Measurements from ENCODE around the gene RPLP1. TPM values are rescaled to one million over a fixed set of nuclear protein-coding genes. Genes with fewer than 3 reads are reported as not detected.

RPLP1 gene
- total RNA-seq, 3 donors from 2014 or later (not counting 1 experiment from before 2014, with no cell fraction given): 895 to 1,167 (median 974) TPM

DNA sequence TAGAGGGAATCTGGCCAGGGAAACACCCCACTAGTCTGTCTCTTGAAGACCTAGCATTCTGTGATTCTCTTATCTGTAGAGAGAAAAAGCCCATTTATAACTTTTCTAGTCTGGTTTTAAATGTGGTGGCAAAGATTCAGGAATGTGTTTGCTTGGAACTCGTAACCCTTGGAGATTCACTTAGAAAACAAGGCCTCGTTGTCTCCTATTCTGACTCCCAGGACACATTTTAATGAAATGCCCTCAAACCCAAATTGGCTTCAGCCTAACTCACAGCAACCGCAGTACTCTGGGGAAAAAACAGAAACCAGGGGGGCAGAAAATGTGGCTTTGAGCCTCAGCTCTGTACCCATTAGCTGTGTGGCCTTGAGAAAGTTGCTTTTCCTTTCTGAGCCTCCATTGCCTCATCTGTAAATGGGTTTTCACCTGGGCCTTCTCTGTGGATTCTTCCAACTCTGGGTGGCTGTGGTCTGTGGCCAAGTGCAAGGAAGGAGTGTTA, 36.5 kb downstream of the RPLP1 start:
- Histone ChIP-seq H3K4me1 (ENCODE audit: control insufficient read depth, insufficient read depth, low read length) (peaks cover 38% of the 10 kb centered on the region), H3K27me3 (ENCODE audit: control insufficient read depth, insufficient read depth, low read length) (no peaks in the 10 kb centered on the region), H3K9me3 (ENCODE audit: control insufficient read depth, insufficient read depth, low read length) (peaks cover 3% of the 10 kb centered on the region), H3K27ac (ENCODE audit: low read length) (no peak overlapping the region), H3K36me3 (ENCODE audit: control insufficient read depth, insufficient read depth, low read length) (no peaks in the 10 kb centered on the region), H3K4me3 (ENCODE audit: low read length) (no peak overlapping the region)
- peaks cover 51 to 61% of the 10 kb centered on the region in 2 donors for H3K4me1 Mint-ChIP-seq
- 65% methylated on average over 3 of the region's 3 CpGs for WGBS (ENCODE audit: insufficient coverage)
- DNase-seq (no peak), ATAC-seq (peak; percentile 46 to 77 (median 48))
- intact Hi-C loops (cut with micrococcal nuclease): no loop called here
- TF ChIP-seq, protein P1, sequence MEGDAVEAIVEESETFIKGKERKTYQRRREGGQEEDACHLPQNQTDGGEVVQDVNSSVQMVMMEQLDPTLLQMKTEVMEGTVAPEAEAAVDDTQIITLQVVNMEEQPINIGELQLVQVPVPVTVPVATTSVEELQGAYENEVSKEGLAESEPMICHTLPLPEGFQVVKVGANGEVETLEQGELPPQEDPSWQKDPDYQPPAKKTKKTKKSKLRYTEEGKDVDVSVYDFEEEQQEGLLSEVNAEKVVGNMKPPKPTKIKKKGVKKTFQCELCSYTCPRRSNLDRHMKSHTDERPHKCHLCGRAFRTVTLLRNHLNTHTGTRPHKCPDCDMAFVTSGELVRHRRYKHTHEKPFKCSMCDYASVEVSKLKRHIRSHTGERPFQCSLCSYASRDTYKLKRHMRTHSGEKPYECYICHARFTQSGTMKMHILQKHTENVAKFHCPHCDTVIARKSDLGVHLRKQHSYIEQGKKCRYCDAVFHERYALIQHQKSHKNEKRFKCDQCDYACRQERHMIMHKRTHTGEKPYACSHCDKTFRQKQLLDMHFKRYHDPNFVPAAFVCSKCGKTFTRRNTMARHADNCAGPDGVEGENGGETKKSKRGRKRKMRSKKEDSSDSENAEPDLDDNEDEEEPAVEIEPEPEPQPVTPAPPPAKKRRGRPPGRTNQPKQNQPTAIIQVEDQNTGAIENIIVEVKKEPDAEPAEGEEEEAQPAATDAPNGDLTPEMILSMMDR (IDR thresholded peaks at IDR 0.05): no peak
- no peaks in the 10 kb centered on the region for H3K36me3 Mint-ChIP-seq
- H3K4me3 Mint-ChIP-seq: peak overlapping the region; percentile 63
- peaks cover 0 to 3% of the 10 kb centered on the region in 2 donors for H3K9me3 Mint-ChIP-seq
- H3K27me3 Mint-ChIP-seq (ENCODE audit: low read depth in 2 of 2): peaks cover 7 to 10% of the 10 kb centered on the region in 2 donors
- peak overlapping the region; percentile 10 to 51 for H3K27ac Mint-ChIP-seq

DNA sequence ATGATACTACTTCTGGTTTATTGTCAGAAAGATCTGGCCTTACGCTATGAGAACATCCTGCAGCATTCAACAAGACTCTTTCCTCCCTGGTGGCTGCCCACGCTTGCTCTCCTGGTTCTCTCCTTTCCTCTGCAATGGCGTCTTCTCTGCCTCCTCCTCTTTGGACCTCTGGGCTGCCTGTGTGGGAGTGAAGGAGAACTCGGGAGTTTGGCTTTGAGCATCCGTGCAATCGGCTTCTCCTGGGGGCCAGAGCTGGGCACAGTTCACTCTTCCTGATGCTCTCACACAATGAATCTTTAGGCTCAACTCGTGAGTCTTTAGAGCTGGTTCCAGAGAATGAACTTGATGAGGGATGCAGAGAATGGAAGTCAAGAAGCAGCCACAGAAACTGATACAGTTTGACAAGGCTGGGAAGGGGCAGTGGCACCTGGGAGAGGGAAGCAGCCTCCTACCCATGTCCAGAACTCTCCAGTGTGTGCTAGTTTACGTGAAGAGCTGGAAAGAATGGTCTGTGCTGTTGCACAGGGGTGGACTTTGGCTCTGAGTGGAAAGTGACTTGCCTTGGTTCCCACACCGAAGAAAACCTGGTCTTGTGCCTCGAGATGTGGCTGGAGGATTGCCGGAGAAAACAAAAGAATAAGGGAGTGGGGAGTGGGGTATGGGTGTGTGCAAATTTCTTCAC, 37.9 kb downstream of the RPLP1 start:
- H3K4me3 Mint-ChIP-seq: peak overlapping the region; percentile 56
- Histone ChIP-seq H3K27me3 (ENCODE audit: control insufficient read depth, insufficient read depth, low read length) (no peaks in the 10 kb centered on the region), H3K9me3 (ENCODE audit: control insufficient read depth, insufficient read depth, low read length) (peaks cover 3% of the 10 kb centered on the region), H3K4me1 (ENCODE audit: control insufficient read depth, insufficient read depth, low read length) (peaks cover 29% of the 10 kb centered on the region), H3K4me3 (ENCODE audit: low read length) (no peak overlapping the region), H3K27ac (ENCODE audit: low read length) (no peak overlapping the region), H3K36me3 (ENCODE audit: control insufficient read depth, insufficient read depth, low read length) (no peaks in the 10 kb centered on the region)
- peaks cover 38 to 50% of the 10 kb centered on the region in 2 donors for H3K4me1 Mint-ChIP-seq
- peaks cover 0 to 3% of the 10 kb centered on the region in 2 donors for H3K9me3 Mint-ChIP-seq
- TF ChIP-seq, protein P1 (IDR thresholded peaks at IDR 0.05): no peak
- DNase-seq (no peak), ATAC-seq (no peak)
- intact Hi-C loops (cut with micrococcal nuclease): loop anchor here (10.0 kb wide), 1 partner anchor 224 kb away; no protein-coding TSS in a partner anchor
- peak overlapping the region in 1 of 2 donors; percentile 51 for H3K27ac Mint-ChIP-seq
- WGBS (ENCODE audit: insufficient coverage): 87% methylated on average over 9 of the region's 11 CpGs
- peaks cover 0 to 2% of the 10 kb centered on the region in 2 donors for H3K27me3 Mint-ChIP-seq (ENCODE audit: low read depth in 2 of 2)
- no peaks in the 10 kb centered on the region for H3K36me3 Mint-ChIP-seq

DNA sequence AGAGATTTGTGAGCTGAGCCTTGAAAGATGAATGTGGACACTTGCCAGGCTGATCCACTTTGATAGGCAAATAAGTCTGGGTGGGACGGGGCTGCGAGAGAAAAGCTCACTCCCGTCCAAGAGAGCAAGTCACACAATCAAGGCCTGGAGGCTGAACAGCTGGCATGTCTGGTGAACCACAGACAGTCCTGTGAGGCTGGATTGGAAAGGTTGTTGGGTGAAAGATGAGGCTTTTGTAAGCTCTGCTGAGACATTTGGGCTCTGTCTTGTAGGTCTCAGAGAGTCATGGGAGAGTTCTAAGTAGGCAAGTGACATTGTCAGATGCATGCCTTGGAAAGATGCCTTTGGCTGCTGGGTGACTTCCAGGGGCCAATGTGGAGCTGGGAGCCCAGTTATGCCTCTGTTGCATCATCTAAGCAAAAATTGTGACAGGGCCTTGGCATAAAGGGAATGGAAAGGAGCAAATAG, 38.5 kb downstream of the RPLP1 start:
- TF ChIP-seq, protein P1 (IDR thresholded peaks at IDR 0.05): no peak
- ATAC-seq (no peak), DNase-seq (no peak)
- H3K27ac Mint-ChIP-seq: no peak overlapping the region
- WGBS (ENCODE audit: insufficient coverage): 81% methylated on average over 3 of the region's 3 CpGs
- no peaks in the 10 kb centered on the region for H3K36me3 ChIP-seq (ENCODE audit: control insufficient read depth, insufficient read depth, low read length)
- peaks cover 37 to 46% of the 10 kb centered on the region in 2 donors for H3K4me1 Mint-ChIP-seq
- no peak overlapping the region for H3K27ac ChIP-seq (ENCODE audit: low read length)
- no peaks in the 10 kb centered on the region for H3K36me3 Mint-ChIP-seq
- no peak overlapping the region for H3K4me3 ChIP-seq (ENCODE audit: low read length)
- no peaks in the 10 kb centered on the region for H3K9me3 ChIP-seq (ENCODE audit: control insufficient read depth, insufficient read depth, low read length)
- H3K4me3 Mint-ChIP-seq: no peak overlapping the region
- no peaks in the 10 kb centered on the region for H3K9me3 Mint-ChIP-seq
- H3K4me1 ChIP-seq (ENCODE audit: control insufficient read depth, insufficient read depth, low read length): peaks cover 29% of the 10 kb centered on the region
- intact Hi-C loops (cut with micrococcal nuclease): loop anchor here (10.0 kb wide), 1 partner anchor 224 kb away; no protein-coding TSS in a partner anchor
- H3K27me3 Mint-ChIP-seq (ENCODE audit: low read depth in 2 of 2): peaks cover 0 to 2% of the 10 kb centered on the region in 2 donors
- no peaks in the 10 kb centered on the region for H3K27me3 ChIP-seq (ENCODE audit: control insufficient read depth, insufficient read depth, low read length)

Measured in natural killer cell (primary cell).